ENCODE measurements around the gene KDM6A. TPM values are rescaled to one million over a fixed set of nuclear protein-coding genes. Genes with fewer than 3 reads are reported as not detected.

KDM6A gene
- total and polyA plus RNA-seq, 2 of the 13 experiments (the other 11 are each of a cell fraction or from before 2014, with no cell fraction given), result 16.7 to 18.2 TPM

DNA sequence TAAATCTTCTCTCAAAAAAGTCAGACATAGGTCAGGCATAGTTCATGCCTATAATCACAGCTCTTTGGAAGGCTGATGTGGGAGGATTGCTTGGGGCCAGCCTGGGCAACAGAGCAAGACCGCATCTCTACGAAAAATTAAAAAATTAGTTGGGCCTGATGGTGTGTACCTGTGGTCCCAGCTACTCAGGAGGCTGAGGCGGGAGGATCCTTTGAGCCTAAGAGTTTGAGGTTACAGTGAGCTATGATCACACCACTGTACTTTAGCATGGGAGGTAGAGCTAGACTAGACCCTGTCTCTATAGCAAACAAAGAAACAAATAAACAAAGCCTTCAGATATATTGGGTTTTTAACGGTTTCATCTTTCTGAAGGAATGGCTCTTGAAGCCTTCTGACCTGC, 265.5 kb downstream of the KDM6A start:
- intact Hi-C loops (cut with micrococcal nuclease; ENCODE audit: unreplicated experiment) (no loop called here), in situ Hi-C loops (cut with HindIII; ENCODE audit: extremely low pct_ligation_motif_present, low pct_unique_long_range_greater_than_20kb) (no loop called here)
- ChIA-PET CTCF (ENCODE audit: low intra/inter-chr PET ratio, low total read pairs) (no interaction called here), POLR2A (no interaction called here)
- TF ChIP-seq, protein P1, sequence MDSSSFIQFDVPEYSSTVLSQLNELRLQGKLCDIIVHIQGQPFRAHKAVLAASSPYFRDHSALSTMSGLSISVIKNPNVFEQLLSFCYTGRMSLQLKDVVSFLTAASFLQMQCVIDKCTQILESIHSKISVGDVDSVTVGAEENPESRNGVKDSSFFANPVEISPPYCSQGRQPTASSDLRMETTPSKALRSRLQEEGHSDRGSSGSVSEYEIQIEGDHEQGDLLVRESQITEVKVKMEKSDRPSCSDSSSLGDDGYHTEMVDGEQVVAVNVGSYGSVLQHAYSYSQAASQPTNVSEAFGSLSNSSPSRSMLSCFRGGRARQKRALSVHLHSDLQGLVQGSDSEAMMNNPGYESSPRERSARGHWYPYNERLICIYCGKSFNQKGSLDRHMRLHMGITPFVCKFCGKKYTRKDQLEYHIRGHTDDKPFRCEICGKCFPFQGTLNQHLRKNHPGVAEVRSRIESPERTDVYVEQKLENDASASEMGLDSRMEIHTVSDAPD (CRISPR knock-in tag; IDR thresholded peaks at IDR 0.05), result no peak
- TF ChIP-seq ZNF234 (CRISPR knock-in tag; conservative IDR thresholded peaks at IDR 0.05) (no peak), ZNF34 (CRISPR knock-in tag; IDR thresholded peaks at IDR 0.05; ENCODE audit: borderline replicate concordance) (no peak), ZNF713 (CRISPR knock-in tag; IDR thresholded peaks at IDR 0.05) (no peak), ZNF83 (CRISPR knock-in tag; IDR thresholded peaks at IDR 0.05; ENCODE audit: borderline replicate concordance) (no peak), MED13 (CRISPR knock-in tag; IDR thresholded peaks at IDR 0.05) (no peak)
- TF ChIP-seq, protein P2, sequence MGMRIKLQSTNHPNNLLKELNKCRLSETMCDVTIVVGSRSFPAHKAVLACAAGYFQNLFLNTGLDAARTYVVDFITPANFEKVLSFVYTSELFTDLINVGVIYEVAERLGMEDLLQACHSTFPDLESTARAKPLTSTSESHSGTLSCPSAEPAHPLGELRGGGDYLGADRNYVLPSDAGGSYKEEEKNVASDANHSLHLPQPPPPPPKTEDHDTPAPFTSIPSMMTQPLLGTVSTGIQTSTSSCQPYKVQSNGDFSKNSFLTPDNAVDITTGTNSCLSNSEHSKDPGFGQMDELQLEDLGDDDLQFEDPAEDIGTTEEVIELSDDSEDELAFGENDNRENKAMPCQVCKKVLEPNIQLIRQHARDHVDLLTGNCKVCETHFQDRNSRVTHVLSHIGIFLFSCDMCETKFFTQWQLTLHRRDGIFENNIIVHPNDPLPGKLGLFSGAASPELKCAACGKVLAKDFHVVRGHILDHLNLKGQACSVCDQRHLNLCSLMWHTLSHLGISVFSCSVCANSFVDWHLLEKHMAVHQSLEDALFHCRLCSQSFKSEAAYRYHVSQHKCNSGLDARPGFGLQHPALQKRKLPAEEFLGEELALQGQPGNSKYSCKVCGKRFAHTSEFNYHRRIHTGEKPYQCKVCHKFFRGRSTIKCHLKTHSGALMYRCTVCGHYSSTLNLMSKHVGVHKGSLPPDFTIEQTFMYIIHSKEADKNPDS (CRISPR knock-in tag; IDR thresholded peaks at IDR 0.05), result no peak
- TF ChIP-seq, protein P3, sequence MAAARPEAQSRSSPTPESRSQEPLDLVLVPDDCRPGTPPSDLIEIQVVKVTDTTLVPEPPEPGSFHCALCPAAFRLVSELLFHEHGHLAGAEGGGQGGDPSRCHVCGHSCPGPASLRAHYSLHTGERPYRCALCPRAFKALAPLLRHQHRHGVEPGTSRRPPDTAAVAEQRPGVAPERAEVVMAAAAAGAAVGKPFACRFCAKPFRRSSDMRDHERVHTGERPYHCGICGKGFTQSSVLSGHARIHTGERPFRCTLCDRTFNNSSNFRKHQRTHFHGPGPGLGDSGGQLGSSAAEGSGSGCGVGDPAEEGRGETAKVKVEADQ (CRISPR knock-in tag; IDR thresholded peaks at IDR 0.05; ENCODE audit: borderline replicate concordance), result no peak
- DNase-seq (ENCODE audit: low spot score), result no peak
- 95% methylated on average over 3 of the region's 4 CpGs for WGBS (ENCODE audit: low lambda C conversion rate)
- no peak for FAIRE-seq
- Histone ChIP-seq H2AFZ (ENCODE audit: low read length) (no peak overlapping the region), H3K36me3 (replicated peaks in 1 of 2; ENCODE audit: control insufficient read depth in 1 of 2, insufficient read depth in 2 of 2, low read length in 2 of 2) (no peaks in the 10 kb centered on the region), H3K4me1 (ENCODE audit: insufficient read depth, low read length) (peaks cover 40% of the 10 kb centered on the region), H3K27me3 (ENCODE audit: control insufficient read depth in 1 of 2, insufficient read depth in 2 of 2, low read length in 2 of 2) (no peaks in the 10 kb centered on the region), H3K4me2 (ENCODE audit: low read depth, low read length) (no peak overlapping the region), H3K79me2 (ENCODE audit: insufficient read depth, low read length) (no peaks in the 10 kb centered on the region), H3K4me3 (replicated peaks in 1 of 3; ENCODE audit: insufficient read depth in 1 of 3, low read depth in 2 of 3, low read length in 3 of 3) (no peak overlapping the region), H3K9me3 (ENCODE audit: low read length) (no peaks in the 10 kb centered on the region), H4K20me1 (ENCODE audit: insufficient read depth, low read length) (no peaks in the 10 kb centered on the region), H3K9ac (ENCODE audit: insufficient read depth, low read depth, low read length) (no peak overlapping the region), H3K27ac (ENCODE audit: extremely low read length, insufficient read depth, low read length) (no peak overlapping the region)
- BruUV-seq (replicated peaks), result no TSS peak
- no peak for ATAC-seq
